Measurements from ENCODE around the gene SNTG2.
A peak's percentile ranks its signal among the peaks of the same experiment; 100 is the strongest.

SNTG2 gene

GRCh38 chr2:1140389-1141003 is 189.8 kb downstream of the SNTG2 start:
- peak; percentile 69 for TF ChIP-seq CTCF (IDR thresholded peaks at IDR 0.05; ENCODE audit: low read depth, low read length, missing control alignments)
- no peak for DNase-seq (ENCODE audit: low read depth)
- in situ Hi-C loops (cut with HindIII; ENCODE audit: low sequenced_read_pairs): no loop called here
- no peak overlapping the region for H3K4me3 ChIP-seq (ENCODE audit: low read depth, low read length)

GRCh38 chr2:1141079-1141478 is 190.4 kb downstream of the SNTG2 start:
- DNase-seq (ENCODE audit: low read depth): no peak
- no peak overlapping the region for H3K4me3 ChIP-seq (ENCODE audit: low read depth, low read length)
- no peak for TF ChIP-seq CTCF (IDR thresholded peaks at IDR 0.05; ENCODE audit: low read depth, low read length, missing control alignments)
- in situ Hi-C loops (cut with HindIII; ENCODE audit: low sequenced_read_pairs): no loop called here

GRCh38 chr2:1143129-1143528 is 192.5 kb downstream of the SNTG2 start:
- in situ Hi-C loops (cut with HindIII; ENCODE audit: low sequenced_read_pairs): no loop called here
- H3K4me3 ChIP-seq (ENCODE audit: low read depth, low read length): no peak overlapping the region
- no peak for DNase-seq (ENCODE audit: low read depth)
- TF ChIP-seq CTCF (IDR thresholded peaks at IDR 0.05; ENCODE audit: low read depth, low read length, missing control alignments): no peak

- no peak for DNase-seq (ENCODE audit: low read depth)
- in situ Hi-C loops (cut with HindIII; ENCODE audit: low sequenced_read_pairs): no loop called here
- no peak for TF ChIP-seq CTCF (IDR thresholded peaks at IDR 0.05; ENCODE audit: low read depth, low read length, missing control alignments)
- H3K4me3 ChIP-seq (ENCODE audit: low read depth, low read length): no peak overlapping the region
These were observed 197.4 kb downstream of the SNTG2 start for GRCh38 chr2:1147873-1148612.

- H3K4me3 ChIP-seq (ENCODE audit: low read depth, low read length): no peak overlapping the region
- DNase-seq (ENCODE audit: low read depth): no peak
- TF ChIP-seq CTCF (IDR thresholded peaks at IDR 0.05; ENCODE audit: low read depth, low read length, missing control alignments): no peak
- in situ Hi-C loops (cut with HindIII; ENCODE audit: low sequenced_read_pairs): loop anchor here (5.0 kb wide), 1 partner anchor 51 kb away; no protein-coding TSS in a partner anchor
These were observed 200.3 kb downstream of the SNTG2 start for GRCh38 chr2:1150724-1151511.

GRCh38 chr2:1152375-1152774 is 201.7 kb downstream of the SNTG2 start:
- DNase-seq (ENCODE audit: low read depth): no peak
- in situ Hi-C loops (cut with HindIII; ENCODE audit: low sequenced_read_pairs): loop anchor here (5.0 kb wide), 1 partner anchor 50 kb away; no protein-coding TSS in a partner anchor
- no peak for TF ChIP-seq CTCF (IDR thresholded peaks at IDR 0.05; ENCODE audit: low read depth, low read length, missing control alignments)
- no peak overlapping the region for H3K4me3 ChIP-seq (ENCODE audit: low read depth, low read length)

Measured in astrocyte of the cerebellum (primary cell).